CD4-positive, alpha-beta T cell treated with Interleukin-2 at 100 ng/mL for 4 hours (primary cell): ENCODE results near the gene FRG2B.
"Not testable (repeated sequence)": the region's sequence is repeated elsewhere in the genome, so short reads cannot be mapped to it uniquely, and the experiment has no call there.

Source experiments
- DNase-seq: peaks from one replicate; pipeline ENCODE4 v3.0.0-alpha.2; 2020; ENCODE audit warnings: low spot score

Gene FRG2B

GRCh38 chr10:133599869-133600268 is 26.7 kb downstream of the FRG2B start:
- not testable (repeated sequence) for DNase-seq

DNA sequence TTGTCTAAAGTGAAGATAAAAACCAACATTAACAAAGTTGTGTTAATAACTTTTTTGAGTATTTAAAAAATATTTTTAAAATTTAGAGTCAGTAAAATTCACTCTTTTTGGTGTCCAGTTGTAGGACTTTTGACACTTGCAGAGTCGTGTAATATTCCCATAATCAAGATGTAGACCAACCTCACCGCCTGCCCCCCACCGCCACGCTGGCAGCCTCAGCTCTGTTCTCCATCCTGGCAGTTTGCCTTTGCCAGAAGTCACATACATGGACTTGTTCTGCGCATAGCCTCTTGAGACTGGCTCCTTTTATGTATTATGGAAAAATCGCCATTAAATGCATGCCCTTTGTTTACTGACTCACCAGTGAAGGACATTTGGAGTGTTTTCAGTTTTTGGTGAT is 33.9 kb downstream of the FRG2B start:
- DNase-seq = no peak

- no peak for DNase-seq
These were observed 35.6 kb downstream of the FRG2B start for GRCh38 chr10:133590970-133591359.

DNA sequence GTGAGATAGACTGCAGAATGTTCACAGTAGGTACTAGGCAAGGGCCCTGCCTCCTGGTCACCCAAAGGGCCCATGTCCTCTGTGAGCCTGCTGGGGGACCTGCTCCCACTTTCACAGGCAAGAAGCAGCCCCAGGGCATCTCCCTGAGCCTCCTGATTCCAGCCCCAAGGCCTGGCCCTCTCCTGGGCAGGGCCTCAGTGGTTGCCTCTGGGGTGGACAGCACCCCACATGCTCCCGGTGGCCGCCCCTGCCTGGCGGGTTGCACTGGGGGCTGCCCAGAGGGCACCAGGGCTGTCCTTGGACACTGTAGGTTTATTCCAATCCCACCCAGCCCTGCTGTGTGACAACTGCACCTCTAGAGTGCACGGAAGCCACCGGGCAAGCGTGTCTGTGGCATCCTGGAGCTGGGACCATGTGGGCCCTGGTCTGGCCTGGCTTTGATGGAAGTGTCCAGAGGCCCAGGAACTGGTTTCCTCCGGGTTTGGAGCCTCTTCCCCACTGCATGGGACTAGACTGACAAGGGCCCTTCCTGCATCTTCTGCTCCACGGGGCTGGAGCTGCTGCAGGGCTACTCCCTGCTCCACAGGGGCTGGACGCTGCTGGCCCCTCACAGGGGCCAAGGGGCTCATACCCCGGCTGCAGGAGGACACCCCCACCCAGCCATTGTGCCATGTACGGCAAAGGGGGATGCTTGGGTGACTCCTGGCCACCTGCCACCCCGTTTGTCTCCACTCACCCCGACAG is 36.2 kb downstream of the FRG2B start:
- no peak for DNase-seq

GRCh38 chr10:133577037-133577436 is 49.6 kb downstream of the FRG2B start:
- not testable (repeated sequence) for DNase-seq
